ENCODE measurements around the gene ABTB2. TPM values are rescaled to one million over a fixed set of nuclear protein-coding genes. Genes with fewer than 3 reads are reported as not detected.

Gene ABTB2
- total and polyA plus RNA-seq, 10 of the 15 experiments (the other 5 are each of a cell fraction or from before 2014, with no cell fraction given), result 0.13 to 2.1 (median 0.72) TPM

GRCh38 chr11:34114014-34114413 is 243.8 kb downstream of the ABTB2 start:
- POLR2A ChIA-PET, result no interaction called here
- intact Hi-C loops (cut with micrococcal nuclease; ENCODE audit: unreplicated experiment), result no loop called here
- no TSS peak for BruUV-seq (replicated peaks)
- no peak for FAIRE-seq
- no peaks in the 10 kb centered on the region for H3K4me1 ChIP-seq (ENCODE audit: control insufficient read depth, insufficient read depth, low read length)
- ATAC-seq, result no peak
- CTCF ChIA-PET, result no interaction called here
- no peaks in the 10 kb centered on the region for H3K9me3 ChIP-seq (replicated peaks; ENCODE audit: control insufficient read depth, insufficient read depth, low read length)
- WGBS (ENCODE audit: insufficient coverage, insufficient replicate concordance, low lambda C conversion rate, missing lambda C conversion rate), result 69% methylated on average over 2 of the region's 2 CpGs
- SMC1A ChIA-PET (ENCODE audit: uncharacterized antibody, unreplicated experiment), result interaction anchor here (1.6 to 1.8 kb wide), 2 partner anchors 31 to 60 kb away, joined by 3 to 4 read pairs; no protein-coding TSS in a partner anchor
- no peaks in the 10 kb centered on the region for H3K27me3 ChIP-seq (replicated peaks in 1 of 2; ENCODE audit: control insufficient read depth in 2 of 2, insufficient read depth in 2 of 2, low read length in 1 of 2)
- RAD21 ChIA-PET (ENCODE audit: unreplicated experiment), result no interaction called here
- no peak overlapping the region for H3K27ac ChIP-seq (ENCODE audit: control insufficient read depth, insufficient read depth)
- no peak for TF ChIP-seq DPF2 (IDR thresholded peaks at IDR 0.05)
- TF ChIP-seq NFIC (IDR thresholded peaks at IDR 0.05; ENCODE audit: low read depth, low read length), result no peak
- TF ChIP-seq SIX5 (IDR thresholded peaks at IDR 0.05; ENCODE audit: low read depth, low read length, severe bottlenecking), result no peak
- no peak for TF ChIP-seq RAD21 (IDR thresholded peaks at IDR 0.05; ENCODE audit: insufficient read depth, low read depth, low read length)
- TF ChIP-seq ATF3 (IDR thresholded peaks at IDR 0.05; ENCODE audit: borderline replicate concordance, extremely low read depth, low read depth, low read length), result no peak
- TF ChIP-seq ZNF24 (IDR thresholded peaks at IDR 0.05), result no peak
- no peak for TF ChIP-seq MYC (IDR thresholded peaks at IDR 0.05; ENCODE audit: insufficient read depth, insufficient read length, insufficient replicate concordance, low read length, severe bottlenecking)
- no peak for TF ChIP-seq EED (IDR thresholded peaks at IDR 0.05; ENCODE audit: low read depth)
- TF ChIP-seq IKZF2 (IDR thresholded peaks at IDR 0.05), result no peak
- TF ChIP-seq ETV6 (conservative IDR thresholded peaks at IDR 0.05 in 1 of 2, IDR thresholded peaks at IDR 0.05 in 1 of 2; ENCODE audit: borderline replicate concordance in 1 of 2, low read depth in 1 of 2), result no peak
- no peak for TF ChIP-seq STAT1 (conservative IDR thresholded peaks at IDR 0.05)
- no peak for TF ChIP-seq FOS (IDR thresholded peaks at IDR 0.05; ENCODE audit: borderline replicate concordance, extremely low read depth, insufficient read length)
- TF ChIP-seq PBX3 (IDR thresholded peaks at IDR 0.05; ENCODE audit: insufficient replicate concordance, low read depth, low read length), result no peak
- no peak for TF ChIP-seq TBL1XR1 (IDR thresholded peaks at IDR 0.05; ENCODE audit: low read depth, low read length)
- no peak for TF ChIP-seq IKZF1 (conservative IDR thresholded peaks at IDR 0.05)
- TF ChIP-seq ZBTB11 (CRISPR knock-in tag; IDR thresholded peaks at IDR 0.05), result no peak
- TF ChIP-seq SMARCA5 (IDR thresholded peaks at IDR 0.05), result no peak
- H2AFZ ChIP-seq (ENCODE audit: control insufficient read depth, low read depth, low read length), result no peak overlapping the region
- DNase-seq (ENCODE audit: low read depth, low spot score), result no peak
- in situ Hi-C loops (cut with MboI), result no loop called here
- no peak overlapping the region for H3K9ac ChIP-seq (ENCODE audit: control insufficient read depth, insufficient read depth, low read length)
- H3K4me3 ChIP-seq, result no peak overlapping the region
- H3K79me2 ChIP-seq (ENCODE audit: control insufficient read depth, insufficient read depth, low read length), result peaks cover 5% of the 10 kb centered on the region
- H3K36me3 ChIP-seq (ENCODE audit: control insufficient read depth in 2 of 2, insufficient read depth in 2 of 2, low read length in 1 of 2), result peaks cover 38 to 62% of the 10 kb centered on the region in 2 experiments
- no peak overlapping the region for H3K4me2 ChIP-seq (ENCODE audit: control insufficient read depth, insufficient read depth)
- no peaks in the 10 kb centered on the region for H4K20me1 ChIP-seq (ENCODE audit: control insufficient read depth, insufficient read depth)
